A673 (cell line): ENCODE results near the gene DNAJC4. TPM values are rescaled to one million over a fixed set of nuclear protein-coding genes. Genes with fewer than 3 reads are reported as not detected.

Source experiments
- BruUV-seq: library from RNA; stranded (reverse); fragments of 400-500 nt; replicated peaks from 2 replicates; lab custom pipeline; 2021; lab: Mats Ljungman, UMichigan
- CTCF ChIA-PET: fragments of 300-600 bp; sonication (Branson Sonifier 250); formaldehyde crosslinking; loops from one replicate; lab custom pipeline; 2022; ENCODE audit warnings: antibody characterized with exemption; lab: Charles Lee
- POLR2A ChIA-PET: fragments of 300-600 bp; sonication (Branson Sonifier 250); formaldehyde crosslinking; loops from one replicate; lab custom pipeline; 2022; ENCODE audit warnings: antibody characterized with exemption; ENCODE audit not compliant: low non-redundant PET; lab: Charles Lee
- DNase-seq: peaks from one replicate; pipeline ENCODE4 v3.0.0-alpha.2; 2015; ENCODE audit warnings: low spot score
- H3K27ac ChIP-seq: fragments of 200-600 bp; sonication (generic); 2 replicates; pipeline ENCODE4 v1.5.1; 2016; ENCODE audit warnings: mixed run types, low read depth, mild to moderate bottlenecking, mixed read lengths, antibody characterized with exemption, low read length; ENCODE audit not compliant: poor library complexity, severe bottlenecking
- H3K27me3 ChIP-seq: fragments of 200-600 bp; sonication (generic); replicated peaks from 2 replicates; pipeline ENCODE4 v1.6.1; 2017; ENCODE audit warnings: mixed run types, low read depth, mild to moderate bottlenecking, mixed read lengths, antibody characterized with exemption, low read length; ENCODE audit not compliant: insufficient read depth, poor library complexity
- H3K36me3 ChIP-seq: fragments of 200-600 bp; sonication (generic); 2 replicates; pipeline ENCODE4 v1.6.1; 2016; ENCODE audit warnings: mixed run types, mild to moderate bottlenecking, mixed read lengths, antibody characterized with exemption, low read length; ENCODE audit not compliant: insufficient read depth, poor library complexity, severe bottlenecking
- H3K4me1 ChIP-seq: fragments of 200-600 bp; sonication (generic); 2 replicates; pipeline ENCODE4 v1.6.1; 2017; ENCODE audit warnings: mixed run types, mild to moderate bottlenecking, mixed read lengths, antibody characterized with exemption, low read length; ENCODE audit not compliant: insufficient read depth, poor library complexity, severe bottlenecking
- H3K4me3 ChIP-seq: fragments of 200-600 bp; sonication (generic); 2 replicates; pipeline ENCODE4 v1.5.1; 2016; ENCODE audit warnings: low read depth, mixed run types, mild to moderate bottlenecking, mixed read lengths, low read length; ENCODE audit not compliant: poor library complexity, severe bottlenecking
- H3K9me3 ChIP-seq: fragments of 200-600 bp; sonication (generic); 2 replicates; pipeline ENCODE4 v1.6.1; 2016; ENCODE audit warnings: mixed run types, low read depth, mild to moderate bottlenecking, mixed read lengths, antibody characterized with exemption, low read length; ENCODE audit not compliant: poor library complexity, severe bottlenecking
- EZH2 ChIP-seq: fragments of 200-600 bp; sonication (generic); IDR thresholded peaks from 2 replicates; pipeline ENCODE4 v1.6.1; 2017; ENCODE audit warnings: borderline replicate concordance, low read depth, mild to moderate bottlenecking, mixed read lengths, antibody characterized with exemption, low read length; ENCODE audit not compliant: poor library complexity, severe bottlenecking
- intact Hi-C: fragments of 100-400 bp; cut with micrococcal nuclease; formaldehyde crosslinking; loops from one replicate; pipeline ENCODE4 v1.10.0; 2022; ENCODE audit not compliant: unreplicated experiment
- total RNA-seq: library from RNA; stranded (reverse); gene quantifications from 2 replicates; pipeline ENCODE4 v1.2.3, GENCODE V29; 2021
- TF ChIP-seq, protein P1 (sequence below): fragments of 300-800, 200-600 bp; sonication (generic); conservative IDR thresholded peaks from 2 replicates; pipeline ENCODE4 v1.5.1; 2017; ENCODE audit warnings: low read depth, mild to moderate bottlenecking, antibody characterized with exemption, low read length, moderate library complexity, mixed read lengths

The DNAJC4 gene
- total RNA-seq, 1 experiment from 2014 or later, result 20.2 TPM

DNA sequence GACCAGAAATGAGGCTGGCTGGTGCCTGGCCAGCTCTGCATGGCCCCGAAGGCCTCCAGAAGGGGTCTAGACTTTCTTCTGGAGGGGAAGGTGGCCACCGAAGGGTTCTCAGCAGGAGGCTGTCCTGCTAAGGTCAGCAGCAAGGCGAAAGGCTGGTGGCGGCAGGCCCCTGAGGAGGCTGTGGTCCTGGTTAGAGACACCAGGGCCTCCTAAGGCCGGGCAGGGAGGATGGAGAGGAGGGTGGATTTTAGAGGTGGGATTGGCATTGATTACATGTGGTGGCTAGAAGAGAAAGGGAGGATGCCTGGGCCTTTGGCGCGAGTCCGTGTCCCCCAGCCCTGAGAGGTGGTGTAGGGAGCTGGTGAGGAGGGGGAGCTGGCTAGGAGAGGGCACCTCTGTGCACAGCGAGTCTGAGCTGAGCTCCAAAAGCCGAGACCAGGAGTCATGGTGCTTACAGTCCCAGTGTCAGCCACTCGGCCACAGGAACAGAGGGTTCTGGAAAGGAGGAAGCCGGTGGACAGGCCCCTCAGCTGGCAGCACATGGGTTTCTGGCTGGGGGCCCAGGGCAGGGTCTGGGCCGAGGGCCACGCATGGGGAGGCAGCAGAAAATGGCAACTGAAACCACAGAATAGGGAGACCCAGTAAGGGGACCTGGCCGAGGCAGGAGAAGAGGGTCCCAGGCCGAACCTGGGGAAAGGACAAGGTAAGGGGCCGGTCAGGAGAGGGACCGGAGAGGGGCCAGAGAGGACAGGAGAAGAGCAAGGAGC is 21.4 kb upstream of the DNAJC4 start:
- peak overlapping the region; percentile 93 for H3K27ac ChIP-seq
- H3K36me3 ChIP-seq, result peaks cover 26% of the 10 kb centered on the region
- no TSS peak for BruUV-seq
- no peaks in the 10 kb centered on the region for H3K27me3 ChIP-seq
- no peaks in the 10 kb centered on the region for H3K9me3 ChIP-seq
- H3K4me1 ChIP-seq, result peaks cover 59% of the 10 kb centered on the region
- no peak for DNase-seq
- peak overlapping the region; percentile 40 for H3K4me3 ChIP-seq
- ChIA-PET POLR2A (no interaction called here), CTCF (no interaction called here)
- TF ChIP-seq, protein P1, sequence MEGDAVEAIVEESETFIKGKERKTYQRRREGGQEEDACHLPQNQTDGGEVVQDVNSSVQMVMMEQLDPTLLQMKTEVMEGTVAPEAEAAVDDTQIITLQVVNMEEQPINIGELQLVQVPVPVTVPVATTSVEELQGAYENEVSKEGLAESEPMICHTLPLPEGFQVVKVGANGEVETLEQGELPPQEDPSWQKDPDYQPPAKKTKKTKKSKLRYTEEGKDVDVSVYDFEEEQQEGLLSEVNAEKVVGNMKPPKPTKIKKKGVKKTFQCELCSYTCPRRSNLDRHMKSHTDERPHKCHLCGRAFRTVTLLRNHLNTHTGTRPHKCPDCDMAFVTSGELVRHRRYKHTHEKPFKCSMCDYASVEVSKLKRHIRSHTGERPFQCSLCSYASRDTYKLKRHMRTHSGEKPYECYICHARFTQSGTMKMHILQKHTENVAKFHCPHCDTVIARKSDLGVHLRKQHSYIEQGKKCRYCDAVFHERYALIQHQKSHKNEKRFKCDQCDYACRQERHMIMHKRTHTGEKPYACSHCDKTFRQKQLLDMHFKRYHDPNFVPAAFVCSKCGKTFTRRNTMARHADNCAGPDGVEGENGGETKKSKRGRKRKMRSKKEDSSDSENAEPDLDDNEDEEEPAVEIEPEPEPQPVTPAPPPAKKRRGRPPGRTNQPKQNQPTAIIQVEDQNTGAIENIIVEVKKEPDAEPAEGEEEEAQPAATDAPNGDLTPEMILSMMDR, result no peak
- TF ChIP-seq EZH2, result no peak
- intact Hi-C loops, result loop anchor here (5.0 kb wide), 1 partner anchor 38 kb away; the partner anchor contains the start of gene PPP1R14B

DNA sequence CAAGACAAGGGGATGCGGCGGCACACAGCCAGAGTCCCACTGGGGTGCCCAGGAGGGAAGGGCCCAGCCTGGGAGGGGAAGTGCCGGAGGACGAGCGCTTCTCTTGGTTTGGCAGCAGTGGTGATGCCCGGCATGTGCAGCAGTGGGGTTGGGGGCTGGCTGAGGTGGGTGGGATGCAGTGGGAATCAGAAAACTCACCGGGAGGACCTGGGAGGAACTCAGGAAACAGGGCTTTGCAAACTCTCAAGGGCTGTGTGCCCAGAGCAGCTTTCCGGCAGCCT is 20.8 kb upstream of the DNAJC4 start:
- ChIA-PET CTCF (no interaction called here), POLR2A (no interaction called here)
- intact Hi-C loops, result loop anchor here (5.0 kb wide), 1 partner anchor 38 kb away; the partner anchor contains the start of gene PPP1R14B

DNA sequence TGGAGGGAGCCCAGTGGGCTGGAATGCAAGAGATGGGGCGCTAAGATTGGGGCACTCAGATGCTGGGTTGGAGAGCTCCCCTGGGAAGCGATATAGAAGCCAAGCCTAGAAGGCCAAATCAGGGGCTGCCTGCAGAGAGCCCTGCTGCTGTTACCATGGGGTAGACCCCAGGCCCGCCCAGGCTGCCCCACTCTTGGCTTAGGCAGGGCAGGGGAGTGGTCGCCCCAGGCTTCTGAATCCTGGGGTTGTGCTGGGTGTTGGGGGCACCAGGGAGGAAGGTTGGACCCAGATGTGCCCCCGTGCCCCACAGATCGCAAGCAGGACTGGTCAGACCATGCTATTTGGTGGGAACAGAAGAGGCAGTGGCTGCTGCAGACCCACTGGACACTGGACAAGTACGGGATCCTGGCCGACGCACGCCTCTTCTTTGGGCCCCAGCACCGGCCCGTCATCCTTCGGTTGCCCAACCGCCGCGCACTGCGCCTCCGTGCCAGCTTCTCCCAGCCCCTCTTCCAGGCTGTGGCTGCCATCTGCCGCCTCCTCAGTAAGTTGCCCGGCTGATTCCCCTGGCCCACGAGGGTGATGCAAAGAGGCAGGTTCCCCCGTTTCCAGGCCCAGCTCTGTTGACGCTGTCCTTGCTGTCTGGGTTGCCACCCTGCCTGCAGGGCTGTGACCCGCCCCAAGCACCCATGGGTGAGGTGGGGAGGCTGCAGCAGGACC is 19.9 kb upstream of the DNAJC4 start:
- no peak overlapping the region for H3K27ac ChIP-seq
- H3K9me3 ChIP-seq, result no peaks in the 10 kb centered on the region
- ChIA-PET CTCF (interaction anchor here (0.5 kb wide), 1 partner anchor 42 kb away, joined by 6 read pairs; no protein-coding TSS in a partner anchor), POLR2A (interaction anchor here (0.6 kb wide), 1 partner anchor 15 kb away, joined by 7 read pairs; no protein-coding TSS in a partner anchor)
- peaks cover 26% of the 10 kb centered on the region for H3K36me3 ChIP-seq
- no peaks in the 10 kb centered on the region for H3K27me3 ChIP-seq
- no peak for DNase-seq
- no TSS peak for BruUV-seq
- intact Hi-C loops, result no loop called here
- H3K4me3 ChIP-seq, result no peak overlapping the region
- peaks cover 55% of the 10 kb centered on the region for H3K4me1 ChIP-seq
- TF ChIP-seq, protein P1, result no peak
- TF ChIP-seq EZH2, result no peak

More for the DNA sequence above, 20.8 kb upstream of the DNAJC4 start:
- Histone ChIP-seq H3K4me3 (no peak overlapping the region), H3K27me3 (no peaks in the 10 kb centered on the region), H3K4me1 (peaks cover 55% of the 10 kb centered on the region), H3K27ac (peak overlapping the region; percentile 93), H3K36me3 (peaks cover 23% of the 10 kb centered on the region), H3K9me3 (no peaks in the 10 kb centered on the region)
- no peak for DNase-seq
- TF ChIP-seq, protein P1, result no peak
- no peak for TF ChIP-seq EZH2
- BruUV-seq, result no TSS peak
